HL-60 (cell line): Measurements from ENCODE around the gene DCP1B.

Experiments used
- CTCF ChIP-seq: IDR thresholded peaks from one replicate; pipeline ENCODE4 v1.5.1; 2011; ENCODE audit warnings: low read length, control low read depth, inconsistent platforms; ENCODE audit not compliant: insufficient read depth
- SPI1 ChIP-seq: IDR thresholded peaks from 2 replicates; pipeline ENCODE4 v1.6.1; 2012; ENCODE audit warnings: low read depth, mild to moderate bottlenecking, borderline replicate concordance

GRCh38 chr12:2019126-2019525 is 14.9 kb upstream of the DCP1B start:
- TF ChIP-seq CTCF: no peak
- no peak for TF ChIP-seq SPI1
